ENCODE data around the gene C16orf74. TPM values are rescaled to one million over a fixed set of nuclear protein-coding genes. Genes with fewer than 3 reads are reported as not detected.

Gene C16orf74
- total RNA-seq, 3 donors from 2014 or later, result 0.73 to 1.3 (median 1.0) TPM

DNA sequence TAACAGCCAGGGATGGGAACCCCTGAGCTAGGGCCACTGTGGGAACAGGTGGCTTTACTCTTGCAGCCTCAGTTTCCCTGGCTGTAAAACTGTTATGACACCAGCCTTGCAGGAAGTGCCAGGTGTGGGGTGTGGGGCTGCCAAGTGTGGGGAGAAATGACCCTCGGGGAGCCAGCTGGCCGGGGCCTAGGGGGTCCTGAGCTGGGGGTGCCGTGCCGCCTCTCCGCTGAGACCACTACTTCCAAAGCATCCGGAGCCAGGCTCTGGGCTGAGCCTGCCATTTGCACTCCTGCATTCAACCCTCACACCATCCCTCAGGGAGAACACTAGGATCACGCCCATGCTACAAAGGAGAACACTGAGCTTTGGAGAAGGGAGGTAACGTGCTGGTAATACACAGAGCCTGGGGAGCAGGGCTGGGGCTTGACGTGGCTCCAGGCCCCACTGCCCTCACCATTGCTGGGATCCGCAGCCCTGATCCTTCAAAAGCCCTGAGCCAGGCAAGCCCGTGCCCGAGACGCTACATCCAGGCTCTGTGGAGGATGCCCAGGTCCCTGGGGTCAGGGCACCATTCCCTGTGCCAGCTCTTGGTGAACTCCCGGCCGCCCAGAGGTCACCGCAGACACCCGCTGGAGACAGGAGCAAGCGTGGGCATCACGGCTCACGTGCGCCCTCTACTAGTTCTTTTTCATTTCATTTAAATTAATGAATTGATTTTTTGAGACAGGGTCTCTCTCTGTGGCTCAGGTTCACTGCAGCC is 33.3 kb downstream of the C16orf74 start:
- H3K4me1 ChIP-seq (ENCODE audit: low read depth), result peaks cover 7% of the 10 kb centered on the region
- no peaks in the 10 kb centered on the region for H3K36me3 ChIP-seq (ENCODE audit: low read depth)
- no peak overlapping the region for H3K4me3 ChIP-seq
- H3K9me3 ChIP-seq, result no peaks in the 10 kb centered on the region
- ATAC-seq (peak; percentile 79), DNase-seq (peak; percentile 71 to 91 (median 71))
- intact Hi-C loops (cut with DNase I, micrococcal nuclease), result no loop called here
- TF ChIP-seq, protein P1, sequence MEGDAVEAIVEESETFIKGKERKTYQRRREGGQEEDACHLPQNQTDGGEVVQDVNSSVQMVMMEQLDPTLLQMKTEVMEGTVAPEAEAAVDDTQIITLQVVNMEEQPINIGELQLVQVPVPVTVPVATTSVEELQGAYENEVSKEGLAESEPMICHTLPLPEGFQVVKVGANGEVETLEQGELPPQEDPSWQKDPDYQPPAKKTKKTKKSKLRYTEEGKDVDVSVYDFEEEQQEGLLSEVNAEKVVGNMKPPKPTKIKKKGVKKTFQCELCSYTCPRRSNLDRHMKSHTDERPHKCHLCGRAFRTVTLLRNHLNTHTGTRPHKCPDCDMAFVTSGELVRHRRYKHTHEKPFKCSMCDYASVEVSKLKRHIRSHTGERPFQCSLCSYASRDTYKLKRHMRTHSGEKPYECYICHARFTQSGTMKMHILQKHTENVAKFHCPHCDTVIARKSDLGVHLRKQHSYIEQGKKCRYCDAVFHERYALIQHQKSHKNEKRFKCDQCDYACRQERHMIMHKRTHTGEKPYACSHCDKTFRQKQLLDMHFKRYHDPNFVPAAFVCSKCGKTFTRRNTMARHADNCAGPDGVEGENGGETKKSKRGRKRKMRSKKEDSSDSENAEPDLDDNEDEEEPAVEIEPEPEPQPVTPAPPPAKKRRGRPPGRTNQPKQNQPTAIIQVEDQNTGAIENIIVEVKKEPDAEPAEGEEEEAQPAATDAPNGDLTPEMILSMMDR (IDR thresholded peaks at IDR 0.05), result peak; percentile 56

DNA sequence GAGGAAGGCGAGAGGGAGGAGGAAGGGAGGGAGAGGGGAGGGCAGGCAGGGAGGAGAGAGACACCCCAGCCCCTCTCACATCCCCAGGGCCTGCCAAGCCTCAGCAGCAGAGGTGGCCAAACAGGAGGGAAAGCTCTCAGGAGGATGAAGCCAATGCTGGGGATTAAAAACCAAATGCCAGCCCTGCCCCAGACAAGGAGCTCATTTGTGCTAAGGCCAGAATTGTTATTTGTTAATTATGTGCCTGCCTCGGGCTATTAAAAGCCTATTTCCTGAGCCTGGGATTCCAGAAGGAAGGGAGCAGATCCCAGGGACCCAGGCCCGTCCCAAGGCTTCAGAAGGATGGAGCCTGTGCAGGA is 34.2 kb downstream of the C16orf74 start:
- peaks cover 7% of the 10 kb centered on the region for H3K4me1 ChIP-seq (ENCODE audit: low read depth)

DNA sequence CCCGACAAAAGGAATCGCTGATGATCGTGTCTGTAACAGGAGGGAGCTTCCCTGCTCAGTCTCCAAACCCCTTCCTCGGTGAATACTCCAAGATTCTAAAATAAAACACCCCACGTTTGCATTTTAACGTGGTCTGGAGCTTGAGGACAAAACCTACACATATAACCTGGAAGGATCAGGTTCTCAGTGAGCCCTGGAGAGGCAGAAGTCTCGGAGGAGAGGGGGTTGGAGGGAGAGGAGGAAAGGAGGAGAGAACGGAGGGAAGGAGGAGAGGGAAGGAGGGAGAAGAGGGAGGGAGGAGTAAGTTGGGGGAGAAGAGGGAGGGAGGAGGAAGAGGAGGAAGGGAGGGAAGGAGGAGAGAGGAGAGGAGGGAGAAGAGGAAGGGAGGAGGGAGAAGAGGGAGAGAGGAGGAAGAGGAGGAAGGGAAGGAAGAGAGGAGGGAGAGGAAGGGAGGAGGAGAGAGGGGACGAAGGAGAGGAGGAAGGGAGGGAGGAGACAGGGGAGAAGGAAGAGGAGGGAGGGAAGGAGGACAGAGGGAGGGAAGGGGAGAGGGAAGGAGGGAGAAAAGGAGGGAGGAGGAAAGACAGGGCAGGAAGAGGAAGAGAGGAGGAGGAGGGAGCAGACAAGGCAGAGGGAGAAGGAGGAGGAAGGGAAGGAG is 34.7 kb downstream of the C16orf74 start:
- DNase-seq, result no peak
- intact Hi-C loops (cut with DNase I, micrococcal nuclease), result no loop called here
- TF ChIP-seq, protein P1 (IDR thresholded peaks at IDR 0.05), result no peak

More for the DNA sequence above, 34.2 kb downstream of the C16orf74 start:
- H3K4me3 ChIP-seq, result no peak overlapping the region
- H3K9me3 ChIP-seq, result no peaks in the 10 kb centered on the region
- H3K36me3 ChIP-seq (ENCODE audit: low read depth), result no peaks in the 10 kb centered on the region
- TF ChIP-seq, protein P1 (IDR thresholded peaks at IDR 0.05), result no peak
- intact Hi-C loops (cut with DNase I, micrococcal nuclease), result no loop called here
- ATAC-seq (no peak), DNase-seq (no peak)

DNA sequence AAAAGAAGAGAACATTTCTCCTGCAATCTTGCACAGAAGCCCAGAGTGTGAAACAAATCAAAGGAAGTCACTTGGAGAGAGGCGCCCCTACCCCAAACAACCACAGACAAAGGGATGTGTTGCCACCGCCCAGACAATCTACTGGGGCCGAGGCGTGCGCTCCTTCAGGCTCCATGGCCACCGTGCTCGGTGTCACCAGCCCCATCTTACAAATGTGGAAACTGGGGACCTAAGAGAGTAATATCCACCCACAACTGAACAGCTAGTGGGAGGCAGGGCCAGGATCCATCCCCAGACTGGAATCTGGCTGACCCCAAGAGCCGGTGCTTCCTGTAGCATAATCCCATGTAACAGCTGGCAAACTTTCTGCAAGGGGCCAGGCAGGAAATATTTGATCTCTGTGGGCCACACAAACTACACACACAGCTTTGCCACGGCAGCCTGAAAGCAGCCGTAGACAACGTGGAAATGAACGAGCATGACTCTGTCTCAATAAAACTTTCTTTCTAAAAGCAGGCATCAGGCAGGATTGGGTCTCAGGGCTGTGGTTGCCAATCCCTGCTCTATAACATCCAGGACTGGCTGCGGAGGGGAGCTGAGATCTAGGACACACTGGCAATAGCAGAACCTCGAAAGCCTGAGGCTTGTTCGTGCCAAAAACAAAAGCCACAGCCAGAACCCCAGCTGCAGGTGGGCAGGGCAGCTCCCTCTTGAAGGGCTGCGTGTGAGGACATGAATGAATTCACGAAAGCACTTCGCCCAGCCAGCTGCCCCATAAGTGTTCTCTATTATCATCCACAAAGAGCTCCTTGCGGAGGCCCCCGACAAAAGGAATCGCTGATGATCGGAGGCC is 35.5 kb downstream of the C16orf74 start:
- intact Hi-C loops (cut with DNase I, micrococcal nuclease), result no loop called here
- Histone ChIP-seq H3K9me3 (no peaks in the 10 kb centered on the region), H3K36me3 (ENCODE audit: low read depth) (no peaks in the 10 kb centered on the region), H3K4me1 (ENCODE audit: low read depth) (peaks cover 7% of the 10 kb centered on the region), H3K4me3 (no peak overlapping the region)
- TF ChIP-seq, protein P1 (IDR thresholded peaks at IDR 0.05), result no peak
- no peak for DNase-seq
- no peak for ATAC-seq

More for the DNA sequence above, 34.7 kb downstream of the C16orf74 start:
- Histone ChIP-seq H3K4me1 (ENCODE audit: low read depth) (peaks cover 7% of the 10 kb centered on the region), H3K9me3 (no peaks in the 10 kb centered on the region), H3K4me3 (no peak overlapping the region), H3K36me3 (ENCODE audit: low read depth) (no peaks in the 10 kb centered on the region)
- ATAC-seq, result no peak

DNA sequence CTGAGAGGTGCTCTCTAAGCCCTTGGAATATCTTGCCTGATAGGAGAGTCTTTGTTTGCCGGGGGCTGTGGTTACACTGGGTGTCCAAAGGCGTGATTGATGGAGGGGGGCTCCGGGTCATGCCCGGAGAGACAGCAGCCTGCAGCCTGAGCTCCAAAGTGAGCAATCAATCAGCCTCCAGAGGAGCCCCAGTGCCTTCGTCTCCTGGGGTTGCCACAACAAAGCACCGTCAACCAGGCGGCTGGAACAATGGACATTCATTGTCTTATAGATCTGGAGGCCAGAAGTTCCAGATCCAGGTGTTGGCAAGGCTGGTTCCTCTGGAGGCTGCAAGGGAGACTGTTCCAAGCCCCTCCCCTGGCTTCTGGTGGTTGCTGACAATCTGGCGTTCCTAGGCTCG is 38.1 kb downstream of the C16orf74 start:
- TF ChIP-seq, protein P1 (IDR thresholded peaks at IDR 0.05), result no peak
- H3K4me1 ChIP-seq (ENCODE audit: low read depth), result no peaks in the 10 kb centered on the region
- intact Hi-C loops (cut with DNase I, micrococcal nuclease), result no loop called here
- no peaks in the 10 kb centered on the region for H3K9me3 ChIP-seq
- DNase-seq, result no peak
- no peaks in the 10 kb centered on the region for H3K36me3 ChIP-seq (ENCODE audit: low read depth)
- peak; percentile 38 for ATAC-seq
- no peak overlapping the region for H3K4me3 ChIP-seq
